ENCODE data around the gene GJB4.
A peak's percentile ranks its signal among the peaks of the same experiment; 100 is the strongest.

Gene GJB4

GRCh38 chr1:34778381-34778780, 18.8 kb downstream of the GJB4 start:
- DNase-seq: no peak

DNA sequence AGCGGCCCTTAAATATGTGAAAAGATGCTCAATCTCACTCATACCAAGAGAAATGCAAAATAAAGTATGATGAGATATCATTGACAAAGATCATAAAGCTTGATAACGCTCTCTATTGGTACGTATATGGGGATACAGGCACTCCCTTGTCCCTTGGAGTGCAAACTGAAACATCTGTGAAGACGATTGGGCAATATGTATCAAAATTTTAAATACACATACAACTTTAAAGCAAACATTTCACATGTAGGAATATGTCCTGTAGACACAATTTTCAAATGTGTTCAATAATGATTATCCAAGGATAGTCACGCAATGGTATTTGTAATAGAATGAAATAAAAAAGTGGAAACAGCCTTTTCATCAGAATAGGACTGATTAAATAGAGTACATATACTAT, 19.5 kb downstream of the GJB4 start:
- DNase-seq: no peak

- no peak for DNase-seq
Measured at GRCh38 chr1:34779526-34779925, 20.0 kb downstream of the GJB4 start.

DNA sequence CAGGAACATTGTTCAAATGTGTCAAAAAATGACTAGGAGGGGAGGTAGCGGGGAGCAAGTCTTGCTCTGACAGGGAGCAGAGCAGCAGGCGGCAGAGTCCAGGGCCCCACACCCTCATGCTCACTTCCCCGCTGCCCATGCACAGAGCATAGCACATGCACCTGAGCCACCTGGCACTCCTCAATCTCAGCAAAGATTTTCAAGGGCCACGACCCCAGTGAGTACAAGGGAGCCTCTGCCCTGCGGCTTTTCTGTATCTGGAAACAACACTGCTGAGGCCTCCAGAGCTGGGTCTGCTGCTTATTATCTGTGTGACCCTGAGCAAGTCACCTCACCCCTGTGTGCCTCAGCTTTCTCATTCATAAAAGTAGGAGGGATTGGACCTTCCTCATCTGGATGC, 20.4 kb downstream of the GJB4 start:
- DNase-seq: no peak

GRCh38 chr1:34780528-34780927, 21.0 kb downstream of the GJB4 start:
- no peak for DNase-seq

DNA sequence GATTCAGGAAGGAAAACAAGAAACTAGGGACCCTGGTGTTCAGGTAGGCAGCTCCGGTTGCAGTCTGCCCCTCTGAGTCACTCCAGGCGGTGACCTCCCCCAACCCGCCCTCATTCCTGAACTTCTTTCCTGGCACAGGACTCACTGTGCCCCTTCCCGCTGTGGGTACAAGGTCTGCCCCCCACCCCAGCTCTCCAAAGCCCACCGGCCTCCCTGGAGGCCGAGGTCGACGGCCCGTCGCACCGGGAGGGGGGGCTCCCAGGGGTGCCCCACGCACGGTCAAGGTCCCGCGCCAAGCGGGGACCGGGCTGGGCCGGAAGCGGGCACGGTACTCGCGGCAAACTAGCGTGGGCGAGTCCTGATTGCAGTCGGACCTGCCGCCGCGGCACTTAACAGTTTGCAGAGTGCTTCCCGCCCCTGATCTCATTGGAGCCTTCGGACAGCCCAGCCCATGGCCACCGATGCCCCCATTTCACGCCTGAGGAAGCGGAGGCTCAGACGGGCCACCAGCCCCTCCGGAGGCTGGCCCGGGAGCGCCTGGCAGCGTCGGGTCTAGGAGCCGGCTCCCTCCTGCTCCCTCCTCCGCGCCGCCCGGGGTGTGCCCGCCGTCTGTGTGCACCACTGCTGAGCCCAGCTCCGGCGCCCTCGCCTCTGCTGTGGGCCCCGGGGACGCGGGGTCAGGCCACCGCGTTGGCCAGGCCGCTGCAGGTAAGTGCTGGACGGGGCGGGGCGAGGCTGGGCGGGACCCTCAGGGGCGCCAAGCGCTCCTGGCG, 21.7 kb downstream of the GJB4 start, which contains the start of gene GJB3:
Gene GJB3, plus strand, starts transcription at position 144 of the 773 bp plus-strand sequence. CDS start 3,549 bp downstream, outside the sequence.
- no peak for DNase-seq

- DNase-seq: no peak
Measured at GRCh38 chr1:34781844-34782391, 22.4 kb downstream of the GJB4 start.

GRCh38 chr1:34784751-34785221, 25.2 kb downstream of the GJB4 start:
- DNase-seq: no peak

DNA sequence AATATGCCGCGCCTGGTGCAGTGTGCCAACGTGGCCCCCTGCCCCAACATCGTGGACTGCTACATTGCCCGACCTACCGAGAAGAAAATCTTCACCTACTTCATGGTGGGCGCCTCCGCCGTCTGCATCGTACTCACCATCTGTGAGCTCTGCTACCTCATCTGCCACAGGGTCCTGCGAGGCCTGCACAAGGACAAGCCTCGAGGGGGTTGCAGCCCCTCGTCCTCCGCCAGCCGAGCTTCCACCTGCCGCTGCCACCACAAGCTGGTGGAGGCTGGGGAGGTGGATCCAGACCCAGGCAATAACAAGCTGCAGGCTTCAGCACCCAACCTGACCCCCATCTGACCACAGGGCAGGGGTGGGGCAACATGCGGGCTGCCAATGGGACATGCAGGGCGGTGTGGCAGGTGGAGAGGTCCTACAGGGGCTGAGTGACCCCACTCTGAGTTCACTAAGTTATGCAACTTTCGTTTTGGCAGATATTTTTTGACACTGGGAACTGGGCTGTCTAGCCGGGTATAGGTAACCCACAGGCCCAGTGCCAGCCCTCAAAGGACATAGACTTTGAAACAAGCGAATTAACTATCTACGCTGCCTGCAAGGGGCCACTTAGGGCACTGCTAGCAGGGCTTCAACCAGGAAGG, 25.8 kb downstream of the GJB4 start:
- no peak for DNase-seq

GRCh38 chr1:34785875-34786470, 26.4 kb downstream of the GJB4 start:
- DNase-seq: no peak

- peak; percentile 54 for DNase-seq
Measured at GRCh38 chr1:34786521-34787325, 27.2 kb downstream of the GJB4 start.

DNA sequence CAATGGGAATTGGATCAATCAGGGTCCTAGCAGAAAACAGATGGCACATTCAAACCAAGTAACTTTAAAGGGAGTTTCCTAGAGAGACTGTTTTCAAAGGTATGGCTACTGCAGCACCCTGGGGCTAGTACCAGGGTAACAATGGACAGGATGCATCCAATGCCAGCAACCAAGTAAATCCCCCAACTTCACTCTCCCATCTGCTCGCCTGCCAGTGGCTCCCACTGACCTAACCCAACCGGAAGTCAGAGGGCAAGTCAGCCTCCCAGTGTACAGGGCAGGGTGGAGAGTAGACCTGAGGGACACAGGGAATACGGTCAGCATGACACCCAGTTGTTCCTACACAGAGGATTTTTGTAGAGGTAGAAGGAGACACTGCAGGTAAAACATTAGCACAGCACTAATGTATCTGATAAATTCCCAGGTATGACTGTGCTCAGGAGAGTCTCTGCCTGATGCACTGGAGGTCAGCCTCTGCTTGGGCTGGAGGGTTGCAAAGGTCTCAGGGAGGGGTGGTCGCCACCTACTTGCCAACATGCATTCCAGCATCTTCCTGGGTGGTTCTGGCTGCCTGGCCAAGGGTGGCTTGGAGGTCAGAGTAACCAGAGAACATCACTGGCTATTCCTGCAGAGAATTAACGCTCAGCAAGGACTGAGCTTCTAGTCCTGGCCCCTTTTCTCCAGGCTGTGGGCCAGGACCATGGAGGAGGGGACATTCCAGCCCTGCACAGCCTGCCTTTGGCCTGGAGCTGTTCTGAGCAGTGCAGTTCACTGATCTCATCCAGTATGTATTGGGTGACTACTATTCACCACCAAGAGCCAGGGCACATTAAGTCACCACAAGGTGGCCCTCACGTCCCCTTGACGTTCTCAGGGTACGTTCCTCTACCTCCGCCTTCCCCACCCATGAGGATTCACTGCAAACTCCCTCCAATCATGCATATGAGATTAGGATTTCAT, 28.2 kb downstream of the GJB4 start:
- DNase-seq: no peak

GRCh38 chr1:34790985-34791384, 31.4 kb downstream of the GJB4 start:
- no peak for DNase-seq

- DNase-seq: no peak
Measured at GRCh38 chr1:34792424-34792823, 32.9 kb downstream of the GJB4 start.

DNA sequence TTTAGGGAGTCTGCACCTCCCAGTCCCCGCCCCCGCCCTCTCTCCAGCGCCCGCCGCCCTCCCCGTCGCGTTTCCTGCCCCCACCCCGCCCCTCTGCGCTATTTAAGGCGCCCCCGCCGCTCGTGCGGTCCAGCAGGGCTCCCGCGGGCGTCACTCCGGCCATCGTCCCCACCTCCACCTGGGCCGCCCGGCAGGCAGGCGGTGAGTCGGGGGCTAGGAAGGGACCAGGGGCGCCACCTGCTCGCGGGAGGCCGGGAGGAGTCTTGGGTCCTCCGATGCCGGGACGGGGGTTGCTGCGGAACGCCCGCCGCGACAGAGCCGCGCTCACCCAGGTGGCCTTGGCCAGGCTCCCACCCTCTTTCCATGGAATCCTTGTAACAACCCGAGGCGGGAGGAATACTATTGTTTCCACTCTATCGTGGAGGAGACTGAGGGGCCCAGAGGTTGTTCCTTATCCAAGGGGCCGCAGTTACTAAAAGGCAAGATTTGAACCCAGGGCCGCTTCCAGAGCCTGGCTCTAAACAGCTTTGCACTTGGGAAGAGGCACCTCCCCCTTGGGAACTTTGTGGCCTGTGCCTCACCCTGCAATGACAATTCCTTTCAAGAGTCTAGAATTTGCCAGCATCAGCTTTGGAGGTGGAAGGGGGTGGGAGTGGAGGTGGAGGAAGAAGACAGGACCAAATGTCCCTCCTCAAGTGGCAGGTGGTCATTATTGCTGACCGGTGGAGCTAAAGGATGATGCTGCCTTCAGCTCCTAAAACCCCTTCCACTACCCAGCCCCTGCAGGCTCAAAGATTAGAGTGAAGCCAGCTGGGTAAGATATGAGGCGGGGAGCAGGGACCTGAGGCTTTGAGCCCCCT, 33.6 kb downstream of the GJB4 start, which contains the start of gene GJA4:
Gene GJA4, plus strand, starts transcription at position 132 of the 860 bp plus-strand sequence. CDS start 1,215 bp downstream, outside the sequence.
- DNase-seq: no peak

- no peak for DNase-seq
Measured at GRCh38 chr1:34794001-34794789, 34.7 kb downstream of the GJB4 start.

DNA sequence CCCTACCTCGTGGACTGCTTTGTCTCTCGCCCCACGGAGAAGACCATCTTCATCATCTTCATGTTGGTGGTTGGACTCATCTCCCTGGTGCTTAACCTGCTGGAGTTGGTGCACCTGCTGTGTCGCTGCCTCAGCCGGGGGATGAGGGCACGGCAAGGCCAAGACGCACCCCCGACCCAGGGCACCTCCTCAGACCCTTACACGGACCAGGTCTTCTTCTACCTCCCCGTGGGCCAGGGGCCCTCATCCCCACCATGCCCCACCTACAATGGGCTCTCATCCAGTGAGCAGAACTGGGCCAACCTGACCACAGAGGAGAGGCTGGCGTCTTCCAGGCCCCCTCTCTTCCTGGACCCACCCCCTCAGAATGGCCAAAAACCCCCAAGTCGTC, 35.2 kb downstream of the GJB4 start:
- DNase-seq: no peak

DNA sequence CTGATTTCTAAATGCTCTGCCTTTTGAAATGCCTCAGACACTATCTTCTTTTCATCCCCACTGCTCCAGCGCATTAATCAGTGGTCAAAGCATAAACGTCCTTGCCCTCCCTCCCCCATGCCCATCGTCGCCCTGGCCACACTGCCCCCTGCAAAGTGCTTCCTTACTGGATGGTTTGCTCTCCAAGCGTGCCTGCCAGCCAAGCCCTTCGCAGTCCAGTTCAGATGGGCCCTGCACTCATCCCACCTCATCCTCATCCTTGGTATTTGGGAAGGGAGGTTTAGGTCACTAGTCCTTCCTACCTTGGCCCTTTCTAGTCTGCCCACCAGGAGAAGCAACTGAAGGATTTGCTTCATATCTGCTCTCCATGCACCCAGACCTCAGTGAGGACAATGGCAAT, 36.4 kb downstream of the GJB4 start:
- DNase-seq: no peak

- DNase-seq: no peak
Measured at GRCh38 chr1:34796990-34797389, 37.5 kb downstream of the GJB4 start.

Data from fibroblast of skin of abdomen (primary cell).